Measurements from ENCODE around the gene ZNF490. TPM values are rescaled to one million over a fixed set of nuclear protein-coding genes. Genes with fewer than 3 reads are reported as not detected.
"Not testable (repeated sequence)": the region's sequence is repeated elsewhere in the genome, so short reads cannot be mapped to it uniquely, and the experiment has no call there.

The ZNF490 gene
- total RNA-seq, 2 experiments from 2014 or later, result 16.2 to 16.5 TPM

DNA sequence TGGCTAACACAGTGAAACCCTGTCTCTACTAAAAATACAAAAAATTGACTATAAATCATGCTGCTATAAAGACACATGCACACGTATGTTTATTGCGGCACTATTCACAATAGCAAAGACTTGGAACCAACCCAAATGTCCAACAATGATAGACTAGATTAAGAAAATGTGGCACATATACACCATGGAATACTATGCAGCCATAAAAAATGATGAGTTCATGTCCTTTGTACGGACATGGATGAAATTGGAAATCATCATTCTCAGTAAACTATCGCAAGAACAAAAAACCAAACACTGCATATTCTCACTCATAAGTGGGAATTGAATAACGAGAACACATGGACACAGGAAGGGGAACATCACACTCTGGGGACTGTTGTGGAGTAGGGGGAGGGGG is 44.2 kb downstream of the ZNF490 start:
- ATAC-seq; POLR2A ChIA-PET; DNase-seq; H3K4me1 Mint-ChIP-seq (ENCODE audit: low read depth); H3K36me3 Mint-ChIP-seq (ENCODE audit: low read depth); CTCF ChIA-PET; H3K27me3 Mint-ChIP-seq (ENCODE audit: low read depth); H3K9me3 Mint-ChIP-seq (ENCODE audit: insufficient read depth); H3K27ac Mint-ChIP-seq; H3K4me3 Mint-ChIP-seq: not testable (repeated sequence)

DNA sequence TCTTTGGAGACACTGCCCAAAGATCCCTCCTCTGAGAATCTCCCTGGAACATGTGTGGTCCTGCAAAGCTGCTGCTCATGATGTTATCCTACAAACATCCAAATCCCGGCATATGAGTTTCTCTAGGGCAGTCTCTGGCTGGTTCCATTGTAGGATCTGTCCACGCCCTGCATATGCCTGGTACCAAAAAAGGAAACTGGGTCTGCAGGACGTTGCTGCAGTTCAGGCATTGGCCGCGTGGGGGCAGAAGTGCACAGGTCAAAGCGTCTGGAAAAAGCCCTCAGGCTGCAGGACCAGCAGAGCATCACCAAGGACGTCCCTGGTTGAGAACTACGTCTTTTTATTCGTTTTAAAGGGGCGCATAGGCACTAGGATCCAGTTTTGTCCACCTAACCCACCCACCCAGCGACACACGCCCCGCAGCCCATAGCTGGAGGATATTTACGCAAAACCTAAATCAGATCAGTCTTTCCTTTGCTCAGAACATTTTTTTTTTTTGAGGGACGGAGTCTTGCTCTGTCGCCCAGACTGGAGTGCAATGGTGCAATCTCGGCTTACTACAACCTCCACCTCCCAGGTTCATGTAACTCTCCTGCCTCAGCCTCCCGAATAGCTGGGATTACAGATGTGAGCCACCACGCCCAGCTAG is 46.5 kb downstream of the ZNF490 start:
- POLR2A ChIA-PET, result interaction anchor here (0.7 to 1.1 kb wide), 2 partner anchors 47 to 108 kb away, joined by 3 to 4 read pairs; partner anchors contain the start of genes ZNF490 and ZNF791
- ATAC-seq (peak; percentile 93), DNase-seq (peak; percentile 93)
- Mint-ChIP-seq H3K9me3 (ENCODE audit: insufficient read depth) (no peaks in the 10 kb centered on the region), H3K27ac (peak overlapping the region; percentile 4), H3K36me3 (ENCODE audit: low read depth) (no peaks in the 10 kb centered on the region), H3K4me3 (no peak overlapping the region), H3K27me3 (ENCODE audit: low read depth) (no peaks in the 10 kb centered on the region), H3K4me1 (ENCODE audit: low read depth) (peaks cover 7% of the 10 kb centered on the region)
- CTCF ChIA-PET, result interaction anchor here (0.7 to 2.1 kb wide), 19 partner anchors 9 to 473 kb away, joined by 3 to 11 read pairs (median 4); partner anchors contain the start of genes FBXW9, MAN2B1, WDR83 and ZNF490

DNA sequence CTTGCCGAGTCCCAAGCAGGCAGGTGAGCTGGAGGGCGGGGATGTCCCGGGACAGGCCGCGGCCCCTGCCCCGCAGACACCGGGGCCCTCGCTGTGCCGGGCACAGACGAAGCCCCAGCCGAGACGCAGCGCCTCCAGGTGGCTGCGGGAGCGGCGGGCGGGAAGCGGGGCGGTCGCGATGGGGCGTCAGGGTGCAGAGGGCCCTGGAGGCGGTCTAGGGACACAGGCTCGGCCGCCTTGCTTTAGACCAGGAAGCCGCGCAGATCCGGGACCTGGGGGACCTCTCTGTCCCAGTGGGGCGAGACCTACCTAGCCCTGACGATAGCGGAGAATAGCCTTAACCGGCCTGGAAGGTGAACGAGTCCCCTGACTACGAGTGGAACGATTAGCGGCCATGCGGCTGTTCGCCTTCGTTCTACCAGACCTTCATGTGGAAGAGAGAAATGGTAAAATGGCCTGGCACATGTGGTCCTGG is 55.1 kb downstream of the ZNF490 start:
- peaks cover 22% of the 10 kb centered on the region for H3K4me1 Mint-ChIP-seq (ENCODE audit: low read depth)
- ATAC-seq, result no peak
- no peak for DNase-seq
- peaks cover 6% of the 10 kb centered on the region for H3K36me3 Mint-ChIP-seq (ENCODE audit: low read depth)
- no peaks in the 10 kb centered on the region for H3K27me3 Mint-ChIP-seq (ENCODE audit: low read depth)
- no peak overlapping the region for H3K27ac Mint-ChIP-seq
- H3K4me3 Mint-ChIP-seq, result no peak overlapping the region
- ChIA-PET POLR2A (no interaction called here), CTCF (no interaction called here)
- no peaks in the 10 kb centered on the region for H3K9me3 Mint-ChIP-seq (ENCODE audit: insufficient read depth)

DNA sequence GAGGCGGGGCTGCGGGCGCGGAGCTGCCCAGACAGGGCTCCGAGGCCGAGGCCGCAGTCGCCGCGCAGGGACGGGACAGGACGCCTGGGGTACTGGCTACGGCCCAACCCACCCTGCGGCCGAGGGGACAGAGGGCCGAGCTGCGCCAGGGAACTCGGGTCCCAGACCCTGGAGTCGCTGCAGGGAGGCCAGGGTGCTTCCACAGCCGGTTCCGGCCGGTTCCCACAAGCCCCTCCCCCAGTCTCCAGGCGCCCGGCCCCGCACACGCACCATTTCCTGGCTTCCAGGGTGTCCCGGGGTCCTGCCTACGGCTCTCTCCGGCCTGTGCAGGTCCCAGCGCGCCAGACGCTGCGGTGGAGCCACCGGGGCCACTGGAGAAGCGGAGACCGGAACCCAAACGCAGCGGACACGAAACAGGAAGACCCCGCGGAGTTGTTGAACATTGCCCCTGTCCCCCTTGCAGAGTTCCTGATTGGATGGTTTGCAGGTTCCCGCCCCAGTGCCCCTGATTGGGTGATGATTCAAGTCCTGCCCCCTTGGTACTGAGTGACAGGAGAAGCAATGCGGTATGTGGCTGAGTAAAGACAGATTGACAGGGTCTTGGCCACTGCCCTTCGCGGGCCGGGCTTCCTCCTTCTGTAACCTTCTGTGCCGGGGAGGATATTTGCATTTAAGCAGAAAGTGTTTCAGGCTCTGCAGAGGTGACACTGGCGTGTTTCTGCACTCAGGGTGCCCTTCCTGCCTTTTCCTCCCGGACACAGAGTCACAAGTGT is 59.4 kb downstream of the ZNF490 start, which contains the start of gene ZNF564:
Gene ZNF564, minus strand, starts transcription at position 423 of the 773 bp plus-strand sequence. Its CDS starts 150 bp downstream, at position 273.
- Mint-ChIP-seq H3K9me3 (ENCODE audit: insufficient read depth) (peaks cover 7% of the 10 kb centered on the region), H3K27me3 (ENCODE audit: low read depth) (no peaks in the 10 kb centered on the region), H3K27ac (peak within 1 kb of the TSS; percentile 95), H3K36me3 (ENCODE audit: low read depth) (peaks cover 38% of the 10 kb centered on the region), H3K4me3 (peak within 1 kb of the TSS; percentile 96), H3K4me1 (ENCODE audit: low read depth) (peaks cover 37% of the 10 kb centered on the region)
- ChIA-PET CTCF (interaction anchor here (0.6 to 1.0 kb wide), 2 partner anchors 9 to 56 kb away, joined by 3 to 4 read pairs; no protein-coding TSS in a partner anchor), POLR2A (interaction anchor here (0.6 to 1.3 kb wide), 5 partner anchors 39 to 627 kb away, joined by 3 to 5 read pairs (median 4); partner anchors contain the start of genes ZNF700 and ZNF709)
- DNase-seq (peak; percentile 98), ATAC-seq (peak; percentile 99)

DNA sequence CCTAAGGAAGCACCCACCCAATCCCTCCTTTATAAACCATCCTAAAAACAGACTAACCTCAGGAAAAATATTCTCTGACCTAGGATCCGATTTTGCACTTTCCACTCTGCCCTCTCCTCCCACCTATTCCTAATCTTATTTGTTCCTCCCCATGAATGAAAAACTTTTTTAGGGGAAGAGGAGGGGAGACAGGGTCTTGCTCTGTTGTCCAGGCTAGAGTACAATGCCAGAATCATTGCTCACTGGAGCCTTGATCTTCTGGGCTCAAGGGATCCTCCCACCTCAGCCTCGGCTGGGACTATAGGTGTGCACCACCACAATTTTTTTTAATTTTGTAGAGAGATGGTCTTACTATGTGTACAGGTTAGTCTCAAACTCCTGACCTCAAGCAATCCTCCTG is 63.7 kb downstream of the ZNF490 start:
- DNase-seq (no peak), ATAC-seq (no peak)
- ChIA-PET POLR2A (no interaction called here), CTCF (no interaction called here)
- no peaks in the 10 kb centered on the region for H3K27me3 Mint-ChIP-seq (ENCODE audit: low read depth)
- no peak overlapping the region for H3K27ac Mint-ChIP-seq
- H3K9me3 Mint-ChIP-seq (ENCODE audit: insufficient read depth), result peaks cover 26% of the 10 kb centered on the region
- peaks cover 40% of the 10 kb centered on the region for H3K4me1 Mint-ChIP-seq (ENCODE audit: low read depth)
- peaks cover 71% of the 10 kb centered on the region for H3K36me3 Mint-ChIP-seq (ENCODE audit: low read depth)
- H3K4me3 Mint-ChIP-seq, result no peak overlapping the region

DNA sequence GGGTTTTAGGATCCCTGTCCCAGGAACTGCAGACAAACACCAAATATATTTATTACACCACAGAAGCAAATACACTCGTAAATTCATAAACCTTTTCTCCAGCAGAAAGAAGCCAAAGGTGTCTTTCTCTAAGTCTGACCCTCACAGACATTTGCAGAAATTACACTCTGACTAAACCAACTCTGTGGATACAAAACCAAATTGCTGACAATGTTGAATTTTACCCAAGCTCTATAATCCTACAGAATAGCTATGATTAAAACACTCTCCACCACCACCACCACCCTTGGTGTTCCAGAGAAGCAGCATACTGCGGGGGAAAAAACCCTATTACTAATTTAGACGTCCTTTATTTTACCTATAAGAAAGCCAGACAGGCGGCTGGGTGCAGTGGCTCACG is 64.5 kb downstream of the ZNF490 start:
- Mint-ChIP-seq H3K9me3 (ENCODE audit: insufficient read depth) (peaks cover 26% of the 10 kb centered on the region), H3K4me1 (ENCODE audit: low read depth) (peaks cover 34% of the 10 kb centered on the region), H3K4me3 (no peak overlapping the region), H3K27ac (no peak overlapping the region), H3K36me3 (ENCODE audit: low read depth) (peaks cover 74% of the 10 kb centered on the region), H3K27me3 (ENCODE audit: low read depth) (no peaks in the 10 kb centered on the region)
- ChIA-PET CTCF (no interaction called here), POLR2A (no interaction called here)
- ATAC-seq (no peak), DNase-seq (no peak)

DNA sequence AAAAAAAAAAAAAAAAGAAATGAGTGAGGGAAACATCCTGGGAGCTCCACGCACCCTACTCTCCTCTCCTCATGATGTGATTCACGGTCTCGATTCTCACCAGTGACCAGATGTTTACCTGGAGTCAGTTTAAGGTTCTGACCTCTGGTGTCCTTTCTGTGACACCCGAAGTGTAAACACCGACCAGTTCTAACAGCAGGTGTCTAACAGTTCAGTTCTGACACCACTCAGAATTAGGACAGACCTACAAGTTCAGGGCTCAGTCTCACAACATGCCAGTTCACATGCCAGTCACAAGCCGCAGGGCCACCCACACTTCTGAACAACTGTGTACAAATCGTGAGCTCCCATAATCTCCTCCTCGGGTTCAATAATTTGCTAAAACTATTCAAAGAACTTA is 65.3 kb downstream of the ZNF490 start:
- DNase-seq, result no peak
- no peak overlapping the region for H3K4me3 Mint-ChIP-seq
- ChIA-PET POLR2A (no interaction called here), CTCF (no interaction called here)
- H3K27ac Mint-ChIP-seq, result no peak overlapping the region
- peaks cover 27% of the 10 kb centered on the region for H3K9me3 Mint-ChIP-seq (ENCODE audit: insufficient read depth)
- no peak for ATAC-seq
- H3K4me1 Mint-ChIP-seq (ENCODE audit: low read depth), result peaks cover 34% of the 10 kb centered on the region
- no peaks in the 10 kb centered on the region for H3K27me3 Mint-ChIP-seq (ENCODE audit: low read depth)
- peaks cover 74% of the 10 kb centered on the region for H3K36me3 Mint-ChIP-seq (ENCODE audit: low read depth)

DNA sequence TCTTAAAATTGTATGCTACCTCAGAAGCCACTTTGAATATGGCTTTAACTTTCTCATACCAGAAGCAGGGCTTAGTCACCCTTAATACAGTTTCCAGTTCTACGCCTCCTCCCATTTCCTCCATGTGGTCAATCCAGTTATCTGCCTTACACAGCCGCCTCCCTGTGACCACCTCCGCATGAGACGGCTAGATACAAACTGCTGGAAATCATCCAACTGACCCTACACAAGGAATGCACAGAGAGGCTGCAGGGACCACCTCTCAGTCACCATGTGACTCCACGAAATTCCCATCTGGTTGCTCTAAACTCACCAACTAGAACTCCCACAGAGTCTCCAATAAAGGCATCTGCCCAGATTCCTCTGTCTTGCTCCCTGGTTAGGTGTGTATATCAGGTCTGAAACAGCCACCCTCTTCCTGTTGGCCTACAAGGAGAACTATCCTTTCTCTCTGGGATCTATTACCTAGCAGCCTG is 66.2 kb downstream of the ZNF490 start:
- Mint-ChIP-seq H3K27me3 (ENCODE audit: low read depth) (no peaks in the 10 kb centered on the region), H3K4me3 (no peak overlapping the region), H3K9me3 (ENCODE audit: insufficient read depth) (peaks cover 31% of the 10 kb centered on the region), H3K4me1 (ENCODE audit: low read depth) (peaks cover 32% of the 10 kb centered on the region), H3K36me3 (ENCODE audit: low read depth) (peaks cover 74% of the 10 kb centered on the region), H3K27ac (no peak overlapping the region)
- CTCF ChIA-PET, result no interaction called here
- DNase-seq (no peak), ATAC-seq (no peak)
- POLR2A ChIA-PET, result no interaction called here

DNA sequence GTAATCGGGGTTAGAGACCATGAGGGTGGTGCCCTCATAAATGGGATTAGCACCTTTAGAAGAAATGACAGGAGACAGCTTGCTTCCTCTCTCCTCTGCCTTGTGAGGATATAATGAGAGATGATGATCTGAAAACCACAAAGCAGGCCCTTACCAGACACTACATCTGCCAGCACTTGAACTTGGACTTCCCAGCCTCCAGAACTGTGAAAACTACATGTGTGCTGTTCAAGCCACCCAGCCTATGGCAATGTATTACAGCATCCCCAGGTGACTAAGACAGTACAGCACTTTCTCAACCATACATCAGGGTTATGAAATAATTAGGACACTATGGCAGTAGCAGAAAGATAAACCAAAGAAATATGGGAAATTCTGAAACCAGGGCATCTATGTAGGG is 66.8 kb downstream of the ZNF490 start:
- H3K4me1 Mint-ChIP-seq (ENCODE audit: low read depth), result peaks cover 27% of the 10 kb centered on the region
- no peaks in the 10 kb centered on the region for H3K27me3 Mint-ChIP-seq (ENCODE audit: low read depth)
- H3K27ac Mint-ChIP-seq, result no peak overlapping the region
- peaks cover 31% of the 10 kb centered on the region for H3K9me3 Mint-ChIP-seq (ENCODE audit: insufficient read depth)
- ChIA-PET POLR2A (no interaction called here), CTCF (no interaction called here)
- H3K4me3 Mint-ChIP-seq, result no peak overlapping the region
- DNase-seq (no peak), ATAC-seq (no peak)
- peaks cover 71% of the 10 kb centered on the region for H3K36me3 Mint-ChIP-seq (ENCODE audit: low read depth)

Other genes starting within 250 kb of the ZNF490 start
- gene ZNF442, start 245.1 kb downstream of the ZNF490 start, total RNA-seq, result 1 to 10 TPM; 1.3 to 2.0 TPM
- gene ZNF799, start 209.5 kb downstream of the ZNF490 start, total RNA-seq, result 1 to 10 TPM; 4.5 to 4.7 TPM
- 1 to 10 TPM; 5.7 to 6.3 TPM for gene ZNF443, start 169.8 kb downstream of the ZNF490 start, total RNA-seq
- gene ZNF709, start 126.0 kb downstream of the ZNF490 start, total RNA-seq, result 1 to 10 TPM; 1.7 to 3.1 TPM
- 10 to 100 TPM; 10.3 to 10.5 TPM for gene ZNF564, start 59.3 kb downstream of the ZNF490 start, total RNA-seq
- 10 to 100 TPM; 26.6 to 29.4 TPM for gene ZNF791, start 107 bp upstream of the ZNF490 start, total RNA-seq
- 100 to 1,000 TPM in 1 of 2 experiments, 10 to 100 TPM in 1; 95.5 to 102 TPM for gene MAN2B1, start 55.9 kb upstream of the ZNF490 start, total RNA-seq
- 10 to 100 TPM; 16.4 to 19.4 TPM for gene WDR83, start 56.0 kb upstream of the ZNF490 start, total RNA-seq
- 100 to 1,000 TPM; 109 to 121 TPM for gene DHPS, start 71.1 kb upstream of the ZNF490 start, total RNA-seq
- not detected for gene GNG14, start 77.2 kb upstream of the ZNF490 start, total RNA-seq
- gene FBXW9, start 85.8 kb upstream of the ZNF490 start, total RNA-seq, result 1 to 10 TPM; 6.0 to 6.1 TPM
- gene TNPO2, start 113.1 kb upstream of the ZNF490 start, total RNA-seq, result 10 to 100 TPM; 84.3 to 93.1 TPM
- gene TRIR, start 123.9 kb upstream of the ZNF490 start, total RNA-seq, result 100 to 1,000 TPM; 206 to 228 TPM
- 10 to 100 TPM; 66.8 to 71.5 TPM for gene GET3, start 126.7 kb upstream of the ZNF490 start, total RNA-seq
- not detected for gene BEST2, start 141.0 kb upstream of the ZNF490 start, total RNA-seq
- 10 to 100 TPM; 14.4 to 16.9 TPM for gene HOOK2, start 164.7 kb upstream of the ZNF490 start, total RNA-seq
- gene JUNB, start 180.7 kb upstream of the ZNF490 start, total RNA-seq, result 10 to 100 TPM; 90.4 to 92.9 TPM
- gene PRDX2, start 191.0 kb upstream of the ZNF490 start, total RNA-seq, result 100 to 1,000 TPM; 250 to 267 TPM
- 10 to 100 TPM; 17.7 to 30.9 TPM for gene THSD8, start 191.3 kb upstream of the ZNF490 start, total RNA-seq
- gene RNASEH2A, start 195.8 kb upstream of the ZNF490 start, total RNA-seq, result 10 to 100 TPM; 49.2 to 64.0 TPM
- gene RTBDN, start 223.8 kb upstream of the ZNF490 start, total RNA-seq, result not detected
- 1 to 10 TPM in 1 of 2 experiments, under 1 TPM in 1; 0.89 to 1.3 TPM for gene MAST1, start 227.7 kb upstream of the ZNF490 start, total RNA-seq